Stimulated activated CD8-positive, alpha-beta memory T cell treated with anti-CD3 and anti-CD28 coated beads, Interleukin-4, amount 100 ng/mL, for 24 hours (primary cell): ENCODE measurements around the gene MAP4K4.
"Not testable (repeated sequence)": the region's sequence is repeated elsewhere in the genome, so short reads cannot be mapped to it uniquely, and the experiment has no call there.

Experiments
- DNase-seq: peaks from one replicate; pipeline ENCODE4 v3.0.0-alpha.2; 2020; ENCODE audit warnings: low read depth

Gene MAP4K4

DNA sequence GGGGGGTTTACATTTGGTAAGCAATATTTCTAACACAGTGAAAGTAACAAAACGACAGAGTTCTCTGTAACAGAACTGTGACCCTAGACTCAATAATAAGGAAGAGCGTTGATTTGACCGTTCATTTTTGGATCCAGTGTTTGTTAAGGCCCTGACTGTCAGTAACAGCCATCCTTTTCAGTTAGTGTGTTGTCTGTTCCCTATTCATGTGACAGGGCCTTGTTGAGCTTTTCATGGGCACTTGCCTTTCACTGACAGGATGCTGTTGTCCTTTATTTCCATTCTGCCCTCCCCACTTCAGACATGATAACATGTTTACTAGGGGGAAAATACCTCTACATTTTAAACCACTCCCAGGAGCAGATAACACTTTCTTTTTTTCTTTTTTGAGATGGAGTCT, 45.8 kb downstream of the MAP4K4 start:
- DNase-seq, result no peak

DNA sequence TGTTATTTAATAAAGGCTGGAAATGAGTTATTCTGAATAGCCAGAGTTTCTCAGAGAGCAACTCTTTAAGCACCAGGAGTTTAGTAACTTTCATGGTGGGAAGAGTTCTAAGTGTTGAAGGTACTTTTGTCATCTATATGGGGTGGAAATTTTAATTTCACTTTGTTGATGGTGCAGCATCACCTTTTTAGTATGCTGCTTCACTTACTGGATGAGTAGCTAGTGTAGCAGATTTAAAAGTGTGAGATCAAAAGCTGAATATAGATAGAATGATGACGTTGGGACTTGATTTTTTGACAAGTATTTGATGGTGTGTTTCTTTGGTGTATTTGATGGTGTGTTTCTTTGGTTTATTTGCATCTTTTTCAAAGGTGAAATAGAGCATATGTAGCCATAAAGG, 47.3 kb downstream of the MAP4K4 start:
- no peak for DNase-seq

DNA sequence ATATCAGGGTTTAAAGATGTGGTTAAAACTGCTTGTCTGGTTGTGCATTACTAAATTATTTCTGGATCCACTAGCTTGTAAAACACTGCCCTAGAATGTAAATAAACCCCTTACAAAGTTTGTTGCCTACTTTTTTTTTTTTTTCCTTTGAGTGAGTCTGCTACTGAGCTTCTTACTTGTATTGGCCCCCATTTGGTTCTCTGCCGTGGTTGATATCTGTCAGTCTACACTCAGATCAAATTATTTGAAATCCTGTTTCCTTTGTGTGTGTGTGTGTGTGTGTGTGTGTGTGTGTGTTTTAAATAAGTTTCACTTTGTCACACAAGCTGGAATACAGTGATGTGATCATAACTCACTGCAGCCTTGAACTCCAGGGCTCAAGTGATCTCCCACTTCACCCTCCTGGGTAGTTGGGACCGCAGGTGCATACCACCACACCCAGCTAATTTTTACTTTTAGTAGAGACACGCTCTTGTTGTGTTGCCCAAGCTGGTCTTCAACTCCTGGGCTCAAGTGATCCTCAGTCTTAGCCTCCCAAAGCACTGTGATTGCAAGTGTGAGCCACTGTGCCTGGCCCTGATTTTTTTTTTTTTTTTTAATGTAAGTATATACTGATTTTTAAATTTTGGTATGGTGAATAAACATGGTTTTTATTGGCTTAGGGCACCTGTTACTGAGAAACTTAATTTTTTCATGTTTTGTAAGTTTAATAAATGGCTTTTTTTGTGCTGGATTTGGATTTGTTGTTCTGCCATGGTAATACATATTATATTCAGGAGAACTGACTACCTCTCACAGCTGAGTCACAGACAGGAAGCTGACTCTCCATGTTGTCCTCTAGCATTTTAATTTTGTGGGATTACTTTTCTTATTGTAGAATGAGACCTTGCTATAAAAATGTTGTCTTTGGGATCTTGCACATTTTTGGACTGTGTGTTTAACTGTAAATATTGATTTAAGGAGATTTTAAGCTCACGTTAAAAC, 48.5 kb downstream of the MAP4K4 start:
- no peak for DNase-seq

DNA sequence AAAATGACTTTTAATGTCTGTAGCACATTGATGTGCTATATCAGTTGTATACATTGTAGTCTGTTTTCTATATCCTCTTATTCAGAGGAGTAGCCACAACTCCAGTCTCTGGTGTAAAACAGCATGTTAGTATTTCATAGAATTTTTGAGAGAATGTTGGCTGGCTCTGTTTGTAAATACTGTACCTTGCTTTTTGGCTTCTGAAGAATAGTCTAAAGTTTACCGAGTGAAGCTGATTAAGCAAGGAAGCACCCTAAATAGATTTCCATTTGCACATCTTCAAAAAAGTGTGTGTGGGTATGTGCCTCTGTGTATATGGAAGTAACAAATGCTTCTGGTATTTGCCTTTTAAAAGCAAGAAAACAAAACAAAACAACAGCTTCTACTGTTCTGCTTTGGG, 50.5 kb downstream of the MAP4K4 start:
- no peak for DNase-seq

DNA sequence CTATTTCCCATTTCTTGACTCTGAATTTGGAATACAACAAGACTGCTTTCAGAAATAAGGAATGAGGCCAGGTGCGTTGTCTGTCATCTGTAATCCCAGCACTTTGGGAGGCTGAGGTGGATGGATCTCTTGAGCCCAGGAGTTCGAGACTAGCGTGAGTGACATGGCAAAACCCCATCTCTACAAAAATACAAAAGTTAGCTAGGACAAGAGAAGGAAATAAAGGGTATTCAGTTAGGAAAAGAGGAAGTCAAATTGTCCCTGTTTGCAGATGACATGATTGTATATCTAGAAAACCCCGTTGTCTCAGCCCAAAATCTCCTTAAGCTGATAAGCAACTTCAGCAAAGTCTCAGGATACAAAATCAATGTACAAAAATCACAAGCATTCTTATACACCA, 51.0 kb downstream of the MAP4K4 start:
- DNase-seq, result not testable (repeated sequence)

DNA sequence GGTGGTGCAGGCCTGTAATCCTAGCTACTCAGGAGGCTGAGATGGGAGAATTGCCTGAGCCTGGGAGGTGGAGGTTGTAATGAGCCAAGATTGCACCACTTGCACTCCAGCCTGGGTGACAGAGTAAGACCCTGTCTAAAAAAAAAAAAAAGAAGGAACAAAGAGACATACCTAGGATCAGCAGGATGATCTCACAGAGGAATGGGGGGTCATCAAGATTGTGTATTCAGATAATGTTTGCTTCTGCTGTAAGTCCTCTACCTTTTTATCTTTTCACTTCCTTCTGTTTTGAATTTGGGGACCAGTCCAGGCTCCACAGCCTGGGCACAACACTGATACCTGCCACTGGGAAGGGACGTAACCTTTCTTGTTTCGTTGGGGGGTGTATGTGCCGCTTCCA, 53.2 kb downstream of the MAP4K4 start:
- DNase-seq, result no peak

DNA sequence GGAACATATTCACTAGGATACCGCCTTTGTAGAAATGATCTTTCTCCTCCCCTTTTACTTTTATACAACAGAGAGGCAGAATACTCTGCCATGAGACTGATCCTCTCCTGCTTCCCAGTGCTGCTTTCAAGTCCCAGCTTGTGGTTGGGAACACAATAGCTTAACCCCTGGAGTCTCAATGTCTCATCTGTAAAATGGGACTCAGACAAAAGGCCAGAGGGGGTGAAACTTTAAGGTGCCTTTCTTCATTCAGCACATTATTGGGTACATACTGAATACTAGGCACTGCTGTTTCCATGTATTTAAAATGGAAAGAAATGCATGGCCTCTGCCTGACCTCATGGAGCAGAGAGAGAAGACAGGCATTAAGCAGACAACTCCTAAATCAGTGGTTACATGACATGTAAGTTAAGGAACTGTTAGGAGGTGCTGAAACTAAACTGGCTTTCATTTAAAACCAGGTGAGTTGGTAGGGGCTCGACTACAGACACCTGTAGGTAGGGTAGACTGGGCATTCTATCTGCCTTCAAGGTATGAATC, 53.8 kb downstream of the MAP4K4 start:
- DNase-seq, result no peak

DNA sequence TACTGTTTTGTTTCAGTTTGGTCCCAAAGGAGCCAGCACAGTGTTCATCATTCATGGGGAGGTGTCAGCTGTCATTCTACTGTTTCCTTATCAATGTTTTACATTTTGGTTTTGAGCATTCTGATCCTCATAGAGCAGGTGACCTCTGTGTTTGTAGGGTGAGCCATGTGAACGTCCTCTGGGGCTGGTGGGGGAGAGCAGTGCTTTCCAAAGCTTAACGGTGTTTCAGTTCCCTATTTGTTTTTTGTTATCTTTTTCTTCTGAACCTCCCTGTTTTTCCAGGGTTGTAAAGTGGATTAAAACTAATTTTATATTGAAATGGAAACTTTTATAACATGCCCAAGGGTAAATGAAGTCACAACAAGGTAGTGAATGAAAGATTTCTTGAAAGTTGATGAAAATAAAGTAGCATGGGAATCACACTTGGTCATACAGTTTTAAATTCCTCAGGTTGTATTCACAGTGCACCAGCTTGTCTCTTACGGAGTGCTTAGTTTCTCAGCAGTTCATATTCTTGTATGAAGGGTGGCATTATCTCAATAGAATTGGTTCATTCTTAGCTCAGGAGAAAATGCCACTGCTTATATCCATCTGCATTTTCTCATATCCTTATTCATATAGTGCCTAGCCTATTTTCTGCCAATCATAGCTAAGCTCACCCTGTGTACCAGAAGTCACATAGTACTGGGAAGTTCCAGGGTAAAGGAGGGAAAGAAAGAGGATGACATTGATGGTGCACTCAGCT, 54.5 kb downstream of the MAP4K4 start:
- DNase-seq, result no peak

DNA sequence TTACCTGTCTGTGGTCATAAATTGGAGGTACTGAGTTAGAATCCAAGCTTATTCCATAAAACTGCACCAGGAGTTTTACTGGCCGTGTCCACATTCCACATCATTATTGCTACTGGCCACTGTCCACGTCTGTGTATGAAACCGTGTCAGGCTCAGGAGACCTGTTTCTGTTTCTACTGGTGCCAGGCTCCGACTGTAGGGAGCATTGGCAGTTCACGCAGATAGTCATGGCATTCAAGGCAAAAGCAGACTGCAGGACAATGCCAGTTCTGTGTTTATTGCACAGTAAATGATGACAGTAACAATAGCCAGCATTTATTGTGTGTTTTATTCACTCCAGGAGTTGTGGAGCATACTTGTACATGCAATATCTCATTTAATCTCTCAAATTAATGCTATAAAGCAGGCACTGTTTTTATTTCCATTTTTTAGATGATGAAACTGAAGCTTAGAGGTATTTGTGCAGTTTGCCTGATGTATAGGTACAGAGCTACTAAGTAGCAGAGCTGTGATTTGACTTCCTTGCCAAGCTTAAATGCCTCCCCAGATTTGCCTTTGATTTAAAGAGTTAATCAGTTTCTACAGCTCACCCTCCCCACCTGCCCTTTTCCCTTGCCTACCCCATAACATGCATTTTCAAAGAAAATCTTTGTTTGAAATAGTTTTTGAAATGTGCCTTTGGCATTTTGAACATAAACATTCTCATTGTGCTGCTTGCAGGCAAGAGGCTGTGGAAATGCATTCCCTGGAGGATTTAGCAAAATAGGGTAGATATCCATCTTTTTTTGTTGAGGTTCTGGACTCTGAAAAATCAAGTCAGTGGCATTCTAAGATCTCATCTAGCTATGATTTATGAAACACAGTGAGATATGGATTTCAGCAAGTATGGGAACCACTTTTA, 55.5 kb downstream of the MAP4K4 start:
- DNase-seq, result no peak

DNA sequence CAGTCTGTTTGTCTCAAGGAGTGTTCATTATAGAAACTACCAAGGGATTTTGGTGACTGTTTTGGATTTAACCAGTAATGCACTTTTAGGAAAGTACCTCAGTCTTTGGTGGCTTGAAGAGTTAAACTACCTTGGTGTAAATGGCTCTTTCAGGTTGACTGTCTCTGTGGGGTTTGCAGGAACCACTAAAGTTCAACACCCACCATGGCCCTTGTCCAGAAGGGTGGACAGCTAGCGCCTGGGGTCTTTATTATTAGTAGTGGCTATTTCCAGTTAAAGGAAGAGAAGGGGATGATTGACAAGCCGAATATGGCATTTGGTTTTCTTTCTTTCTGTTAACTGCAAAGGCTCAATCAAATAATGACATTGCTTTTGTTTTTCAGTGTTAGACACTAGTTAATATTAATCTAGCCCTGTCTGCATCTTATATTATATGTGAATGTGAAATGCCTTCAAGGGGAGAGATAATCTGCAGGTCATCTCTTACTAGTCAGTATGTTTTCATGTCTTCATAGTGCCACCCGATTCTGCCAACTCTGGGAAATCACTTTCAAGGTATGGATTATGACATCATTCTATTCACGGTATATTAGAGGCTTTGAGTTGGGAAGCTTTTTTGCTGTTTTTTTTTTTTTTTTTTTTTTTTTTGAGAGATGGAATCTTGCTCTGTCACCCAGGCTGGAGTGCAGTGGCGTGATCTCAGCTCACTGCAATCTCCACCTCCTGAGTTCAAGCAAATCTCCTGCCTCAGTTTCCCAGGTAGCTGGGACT, 56.4 kb downstream of the MAP4K4 start:
- no peak for DNase-seq

DNA sequence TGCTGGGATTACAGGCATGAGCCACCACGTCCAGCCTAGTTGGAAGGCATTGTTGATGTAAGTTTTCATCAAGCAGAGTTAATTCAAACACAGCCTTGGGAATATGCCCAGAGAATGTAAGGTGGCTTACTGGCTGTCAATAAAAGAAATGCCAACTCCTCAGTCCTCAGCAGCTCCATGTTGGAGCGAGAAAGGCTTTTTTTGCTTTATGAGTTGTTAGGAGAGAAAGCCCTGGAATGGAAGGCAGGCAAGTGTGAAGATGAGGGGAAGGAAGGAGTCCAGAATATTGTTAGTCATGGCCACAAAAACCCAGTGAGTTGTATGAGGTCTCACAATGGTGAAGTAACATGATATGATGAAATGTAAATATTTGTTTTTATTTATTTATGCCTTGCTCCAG, 57.1 kb downstream of the MAP4K4 start:
- no peak for DNase-seq

DNA sequence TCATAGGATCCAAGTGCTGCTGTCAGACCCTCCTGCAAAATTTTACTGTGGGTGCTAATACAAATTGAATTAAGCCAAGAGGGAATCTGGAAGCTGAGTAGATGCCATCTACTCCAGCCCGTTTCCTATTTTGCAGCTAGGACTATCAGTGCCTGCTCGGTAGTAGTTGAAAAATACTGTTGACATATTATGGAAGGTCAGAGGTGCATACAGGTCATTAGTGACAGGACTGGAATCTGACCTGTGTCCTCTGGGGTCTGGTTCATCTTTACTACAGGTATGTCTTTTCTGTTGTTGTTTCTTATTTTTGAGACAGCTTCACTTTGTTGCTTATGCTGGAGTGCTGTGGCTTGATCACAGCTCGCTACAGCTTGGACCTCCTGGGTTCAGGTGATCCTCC, 58.8 kb downstream of the MAP4K4 start:
- DNase-seq, result no peak

DNA sequence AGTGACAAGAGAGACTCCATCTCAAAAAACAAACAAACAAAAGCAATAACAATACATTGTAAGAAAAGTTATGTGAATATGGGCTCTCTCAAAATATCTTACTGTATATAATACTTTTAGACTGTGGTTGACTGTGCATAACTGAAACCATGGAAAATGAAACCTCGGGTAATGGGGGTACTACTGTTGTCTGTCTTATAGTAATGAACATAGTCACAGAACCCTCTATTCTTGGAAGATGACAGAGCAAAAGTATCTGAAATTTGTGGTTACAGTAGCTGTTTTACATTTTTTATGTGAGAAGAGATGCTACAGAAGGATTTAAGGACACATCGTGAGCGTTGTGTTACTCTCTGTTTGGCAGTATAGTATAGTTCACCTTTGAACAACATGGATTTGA, 60.5 kb downstream of the MAP4K4 start:
- no peak for DNase-seq

DNA sequence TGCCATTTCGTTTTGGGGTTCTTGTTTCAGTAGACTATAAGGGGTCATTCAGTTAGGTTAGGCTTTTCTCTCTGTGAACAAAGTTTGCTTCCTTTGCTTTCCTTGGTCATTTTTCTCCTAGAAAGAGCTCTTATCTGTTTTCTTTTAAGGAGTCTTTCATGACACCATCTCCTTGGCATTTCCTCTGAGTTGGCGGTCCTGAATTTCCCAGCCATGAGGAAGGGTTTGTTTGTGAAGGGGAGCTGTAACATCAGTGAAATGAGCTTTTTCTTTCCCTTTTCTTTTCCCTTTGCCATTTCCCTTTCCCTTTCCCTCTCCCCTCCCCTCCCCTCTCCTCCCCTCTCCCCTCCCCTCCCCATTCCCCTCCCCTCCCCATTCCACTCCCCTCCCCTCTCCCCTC, 61.7 kb downstream of the MAP4K4 start:
- DNase-seq, result no peak

DNA sequence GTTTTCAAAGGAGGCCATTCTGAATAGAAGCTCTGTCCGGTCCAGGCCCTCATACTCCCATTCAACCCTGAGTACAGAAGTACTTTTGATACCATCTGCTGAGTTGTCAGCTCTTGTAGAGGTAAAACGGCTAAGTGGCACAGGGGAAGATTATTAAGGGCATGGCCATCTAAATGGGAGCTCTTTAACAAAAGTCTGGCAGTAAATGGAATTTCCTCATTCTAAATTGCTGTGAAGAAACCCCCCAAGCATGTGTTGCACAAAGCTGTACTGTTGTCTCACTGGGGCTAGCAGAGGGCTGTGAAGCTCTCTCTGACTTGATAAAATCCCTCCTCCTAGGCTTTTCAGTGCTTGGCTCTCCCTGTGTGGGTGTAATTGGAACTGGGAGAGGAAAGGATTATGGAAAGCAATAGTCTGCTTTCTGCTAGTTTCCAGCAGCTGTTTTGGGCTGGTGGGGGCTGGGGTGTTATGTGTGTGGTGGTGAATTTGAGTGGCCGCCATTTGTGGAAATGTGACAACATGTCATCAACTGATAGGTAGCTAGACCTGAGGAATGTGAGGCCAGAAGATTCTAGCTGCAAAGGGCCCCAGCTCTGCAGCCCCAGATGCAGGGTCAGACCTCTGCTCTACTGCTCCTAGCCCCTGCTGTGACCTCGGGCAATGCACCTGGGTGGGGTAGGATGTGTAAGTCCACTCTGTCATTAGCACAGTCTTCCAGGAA, 65.1 kb downstream of the MAP4K4 start:
- no peak for DNase-seq

DNA sequence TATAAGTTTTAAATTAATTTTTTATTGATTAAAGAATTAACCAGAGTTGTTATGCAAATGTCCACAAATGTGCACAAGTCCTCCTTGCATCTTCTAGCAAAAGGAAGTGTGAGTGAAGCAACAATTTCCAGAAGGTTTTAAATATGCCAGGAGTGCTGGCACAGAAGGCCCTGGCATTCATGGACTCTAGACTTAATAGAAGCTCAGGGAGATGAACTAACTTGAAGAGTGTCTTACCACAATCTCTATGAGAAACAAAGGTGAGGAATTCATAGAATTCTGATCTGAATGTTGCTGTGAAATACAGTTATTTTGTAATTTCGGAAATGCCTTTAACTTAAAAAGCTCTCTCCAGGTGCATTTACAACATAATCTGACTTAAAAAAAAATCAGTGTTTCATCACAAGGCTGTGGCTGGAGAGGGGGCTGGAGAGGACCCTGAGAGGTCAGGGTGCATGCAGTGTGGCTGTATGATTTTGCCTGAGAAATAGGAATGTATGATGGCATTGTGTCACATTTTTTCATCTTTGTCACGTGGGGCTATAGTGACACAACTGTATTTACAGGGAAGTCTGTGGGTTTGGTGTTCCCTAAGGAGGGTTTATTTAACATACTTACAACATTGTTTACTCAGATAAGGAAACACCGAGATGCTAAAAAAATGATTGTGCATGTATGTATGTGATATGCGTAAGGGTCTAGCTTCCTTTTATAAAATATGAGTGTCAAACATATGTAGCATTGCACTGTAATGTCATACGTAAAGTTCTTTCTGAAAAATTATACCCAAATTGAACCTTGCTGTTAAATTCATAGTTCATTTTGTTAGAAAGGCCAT, 66.2 kb downstream of the MAP4K4 start:
- no peak for DNase-seq

DNA sequence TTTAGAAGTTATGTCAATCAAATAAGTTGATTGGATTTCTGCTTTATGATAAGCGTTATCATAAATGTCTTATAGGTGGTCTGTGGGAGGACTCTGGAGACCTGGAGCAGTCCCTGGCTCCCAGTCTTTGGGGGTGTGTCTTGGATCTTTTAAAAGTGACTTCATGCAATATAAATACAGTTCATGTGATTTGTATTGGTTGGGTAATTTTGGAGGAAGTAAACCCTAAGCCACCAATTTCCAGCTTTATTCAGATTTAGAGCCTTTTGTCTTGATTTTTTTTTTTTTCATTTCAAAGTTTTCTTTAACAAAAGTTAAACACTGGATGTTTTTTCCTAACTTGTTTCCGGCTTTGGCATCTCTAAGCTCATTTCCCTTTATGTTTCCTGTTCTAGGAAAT, 68.8 kb downstream of the MAP4K4 start:
- no peak for DNase-seq

DNA sequence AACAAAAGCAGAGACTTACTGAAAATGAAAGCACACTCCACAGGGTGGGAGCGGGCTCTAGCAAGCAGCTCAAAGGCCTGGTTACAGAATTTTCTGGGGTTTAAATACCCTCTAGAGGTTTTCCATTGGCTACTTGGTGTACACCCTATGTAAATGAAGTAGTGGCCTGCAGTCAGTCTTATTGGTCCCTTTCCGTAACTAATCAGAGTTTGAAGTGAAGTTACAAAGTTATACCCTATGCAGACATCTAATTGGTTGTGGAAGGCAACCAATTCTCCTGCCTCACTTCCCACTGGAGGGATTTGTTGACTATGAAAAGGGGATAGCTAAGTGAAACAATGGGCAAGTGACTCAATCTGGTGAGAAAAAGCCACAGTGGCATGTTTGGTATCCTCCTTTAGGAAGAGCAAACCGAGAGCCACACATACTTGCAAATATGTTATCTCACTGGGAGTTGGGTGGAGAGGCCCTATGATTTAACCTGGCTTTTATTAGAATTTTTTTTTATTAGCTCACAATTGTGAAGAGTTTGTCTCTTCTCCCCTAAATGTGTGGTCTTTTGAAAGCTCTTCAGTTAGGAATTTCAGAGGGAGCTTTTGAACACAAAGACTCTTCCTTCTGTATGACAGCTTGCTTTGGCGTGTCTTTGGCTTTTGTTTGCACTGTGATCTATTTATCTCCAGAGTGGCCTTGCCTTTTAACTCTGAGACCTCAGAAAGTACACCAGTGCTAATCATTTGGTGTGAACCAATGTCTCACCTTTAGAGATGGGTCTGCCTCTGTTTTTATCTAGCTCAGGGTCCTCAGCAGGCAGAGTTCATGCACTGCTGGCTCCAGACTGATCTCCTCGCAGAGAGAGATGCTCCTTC, 69.6 kb downstream of the MAP4K4 start:
- DNase-seq, result no peak
